SKM-1 treated with dmso at 0.1 percent for 144 hours (cell line): ENCODE measurements around the gene LINGO3.

Source experiments
- DNase-seq: peaks from one replicate; lab custom pipeline; 2025; ENCODE audit not compliant: unreplicated experiment; lab: John Stamatoyannopoulos, UW

The LINGO3 gene

DNA sequence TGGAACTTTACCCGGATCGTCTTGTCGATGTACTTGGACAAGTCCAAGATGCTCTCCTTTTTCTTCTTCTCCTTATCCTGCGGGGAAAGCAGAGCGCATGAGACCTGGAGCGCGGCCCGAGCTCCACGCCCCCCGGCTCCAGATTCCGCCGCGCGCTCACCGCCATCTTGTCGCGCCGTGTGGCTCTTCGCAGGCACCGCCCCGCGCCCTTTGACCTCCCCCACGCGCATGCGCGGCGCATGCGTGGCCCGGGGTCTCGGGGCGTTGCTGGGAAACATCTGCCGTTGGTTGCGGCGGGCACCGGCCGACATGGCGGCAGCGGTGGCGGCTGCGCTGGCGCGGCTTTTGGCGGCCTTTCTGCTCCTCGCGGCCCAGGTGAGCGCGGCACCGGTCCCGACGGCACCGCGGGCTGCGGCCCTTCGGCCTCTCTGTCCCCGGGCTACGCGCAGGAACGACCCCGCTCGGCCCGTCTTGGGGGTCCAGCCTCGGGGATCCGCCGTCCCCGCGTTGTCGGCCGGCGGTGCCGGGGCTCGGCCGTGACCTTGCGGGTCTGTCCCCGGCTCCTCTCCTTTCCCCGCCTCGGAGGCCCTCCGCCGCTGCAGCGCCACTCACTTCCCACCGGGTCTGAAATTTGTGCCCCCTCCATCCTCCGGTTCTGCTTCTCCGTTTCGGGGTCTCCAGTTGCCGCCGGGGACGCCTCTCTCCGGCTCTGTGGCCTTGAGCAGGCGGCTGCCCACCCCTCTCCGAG lies 20.6 kb upstream of the LINGO3 start, which contains the start of the genes LSM7 and SPPL2B:
LSM7 (minus strand) TSS at position 186 of the 748 bp plus-strand sequence; CDS start at position 166, 20 bp downstream.
SPPL2B (plus strand) TSS at position 284 of the 748 bp plus-strand sequence; CDS start at position 310, 26 bp downstream.
- peak; percentile 80 for DNase-seq

DNA sequence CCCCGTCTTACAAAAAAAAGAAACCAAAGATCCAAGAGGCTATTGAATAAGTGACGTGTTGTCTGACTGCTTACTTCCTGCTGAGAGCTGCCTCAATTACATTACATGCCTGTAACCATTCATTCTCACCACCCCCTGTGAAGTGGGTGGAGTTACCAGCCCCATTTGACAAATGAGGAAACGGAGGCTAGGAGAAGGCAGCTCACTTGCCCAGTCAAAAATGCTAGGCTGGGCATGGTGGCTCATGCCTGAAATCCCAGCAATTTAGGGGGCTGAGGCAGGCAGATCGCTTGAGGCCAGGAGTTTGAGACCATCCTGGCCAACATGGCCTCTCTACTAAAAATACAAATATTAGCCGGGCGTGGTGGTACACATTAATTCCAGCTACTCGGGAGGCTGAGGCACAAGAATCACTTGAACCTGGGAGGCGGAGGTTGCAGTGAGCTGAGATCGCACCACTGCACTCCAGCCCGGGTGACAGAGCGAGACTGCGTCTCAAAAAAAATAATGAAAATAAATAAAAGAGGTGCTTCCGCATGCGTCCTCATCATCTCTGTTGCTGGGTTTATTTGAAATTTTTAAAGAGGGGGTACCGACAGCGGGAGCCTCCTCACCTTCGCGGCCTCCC lies 19.9 kb upstream of the LINGO3 start:
- peak; percentile 80 for DNase-seq

DNA sequence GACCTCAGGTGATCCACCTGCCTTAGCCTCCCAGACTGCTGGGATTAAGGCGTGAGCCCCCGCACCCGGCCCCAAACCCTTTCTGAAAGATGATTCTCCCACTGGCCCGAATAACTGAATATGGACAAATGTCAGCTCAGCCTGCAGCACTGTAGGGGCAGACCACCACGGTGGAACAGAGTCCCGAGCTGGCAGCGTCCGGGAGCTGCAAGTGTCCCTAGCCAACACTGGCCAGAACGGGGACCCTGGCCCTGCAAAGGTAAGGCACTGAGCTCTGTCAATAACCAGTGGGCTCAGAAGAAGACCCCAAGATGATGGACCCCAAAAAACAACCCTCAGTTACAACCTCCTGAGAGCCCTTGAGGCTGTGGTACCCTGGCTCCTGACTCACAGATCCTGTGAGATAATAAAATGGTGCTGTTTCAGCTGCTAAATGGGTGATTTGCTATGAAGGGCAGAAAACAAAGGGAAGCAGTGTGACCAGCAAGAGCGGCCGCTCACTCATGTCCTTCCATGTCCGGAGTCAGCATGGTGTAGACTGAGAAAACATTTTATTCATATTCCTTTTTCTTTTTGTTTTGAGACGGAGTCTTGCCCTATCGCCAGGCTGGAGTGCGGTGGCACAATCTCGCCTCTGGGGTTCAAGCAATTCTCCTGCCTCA lies 18.9 kb upstream of the LINGO3 start:
- DNase-seq, result no peak

DNA sequence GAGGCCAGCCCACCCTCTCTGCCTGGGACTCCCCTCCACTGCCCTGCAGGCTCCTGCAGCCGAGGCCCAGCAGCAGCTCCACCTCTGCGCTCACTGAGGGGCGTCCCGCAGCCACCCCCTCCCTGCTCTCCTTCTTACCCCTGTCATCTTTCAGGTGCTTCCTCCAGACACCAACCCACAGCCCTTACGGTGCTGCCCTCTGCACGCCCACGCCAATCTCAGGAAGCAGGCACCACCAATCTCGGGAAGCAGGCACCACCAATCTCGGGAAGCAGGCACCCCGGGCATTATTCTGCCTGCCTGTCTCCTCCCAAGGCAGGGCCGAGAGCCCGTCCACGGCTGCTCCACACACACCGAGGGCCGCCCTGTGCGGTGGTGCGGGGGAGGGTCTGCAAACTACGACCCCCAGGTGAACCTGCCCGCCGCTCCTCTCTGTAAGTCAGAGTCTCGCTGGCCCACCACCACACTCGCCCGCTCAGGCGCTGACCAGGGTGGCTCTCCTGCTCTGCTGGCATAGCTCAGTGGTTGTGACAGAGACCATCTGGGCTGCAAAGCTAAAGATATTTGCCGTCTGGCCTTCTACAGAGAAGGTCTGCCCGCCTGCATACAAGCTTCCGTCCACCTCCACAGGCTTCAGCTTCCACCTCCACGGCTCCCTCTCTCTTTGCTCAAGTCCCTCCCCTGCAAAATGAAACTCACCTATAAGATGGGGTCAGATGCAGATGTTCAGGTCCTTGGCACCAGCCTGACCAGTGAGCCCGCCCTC lies 17.5 kb upstream of the LINGO3 start:
- DNase-seq, result no peak

DNA sequence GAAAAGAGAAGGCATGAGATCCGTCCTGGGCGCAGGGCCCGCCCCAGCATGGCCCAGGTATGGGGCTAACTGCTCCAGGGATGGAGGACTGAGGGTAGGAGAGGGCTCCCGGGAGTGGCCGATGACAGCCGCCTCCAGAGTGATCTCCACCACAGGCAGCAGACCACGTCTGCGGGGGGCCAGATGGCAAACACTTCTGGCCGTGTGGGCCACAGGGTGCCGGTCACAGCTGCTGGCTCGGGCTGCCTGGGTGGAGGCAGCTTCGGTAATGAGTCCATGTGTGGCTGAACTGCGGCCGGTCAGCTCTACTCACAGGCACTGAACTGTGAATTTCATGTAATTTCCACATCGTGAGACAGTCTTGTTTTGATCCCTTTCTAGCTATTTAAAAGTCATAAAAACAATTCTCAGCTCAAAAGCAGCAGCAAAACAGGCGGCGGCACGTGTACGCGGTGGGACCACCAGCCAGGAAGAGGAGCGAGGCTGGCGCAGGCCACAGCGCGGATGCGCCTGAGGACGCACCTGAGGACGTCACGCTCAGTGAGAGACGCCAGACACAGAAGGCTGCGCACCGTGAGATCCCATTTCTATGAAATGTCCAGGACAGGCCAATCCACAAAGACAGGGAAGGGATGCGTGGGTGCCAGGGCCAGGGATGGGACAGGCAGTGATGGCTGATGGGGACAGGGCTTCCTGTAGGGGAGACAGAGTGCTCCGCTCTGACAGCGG lies 16.4 kb upstream of the LINGO3 start:
- no peak for DNase-seq

DNA sequence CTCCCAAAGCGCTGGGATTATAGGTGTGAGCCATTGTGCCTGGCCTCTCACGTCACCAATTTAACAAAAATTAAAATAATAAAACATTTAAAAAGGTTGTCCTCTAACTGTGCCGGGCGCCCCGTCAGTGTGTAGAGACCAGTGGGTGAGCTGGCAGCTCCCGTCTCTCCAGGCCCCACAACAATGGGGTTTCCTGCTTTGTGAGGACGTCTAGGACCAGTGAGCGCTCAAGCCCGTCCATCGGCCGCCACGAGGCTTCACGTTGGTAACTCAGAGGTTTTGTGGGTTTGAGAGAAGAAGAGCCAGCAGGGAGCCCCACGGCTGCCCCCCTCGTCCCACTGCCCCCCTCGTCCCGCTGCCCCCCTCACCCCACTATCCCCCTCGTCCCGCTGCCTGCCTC lies 15.8 kb upstream of the LINGO3 start:
- no peak for DNase-seq

DNA sequence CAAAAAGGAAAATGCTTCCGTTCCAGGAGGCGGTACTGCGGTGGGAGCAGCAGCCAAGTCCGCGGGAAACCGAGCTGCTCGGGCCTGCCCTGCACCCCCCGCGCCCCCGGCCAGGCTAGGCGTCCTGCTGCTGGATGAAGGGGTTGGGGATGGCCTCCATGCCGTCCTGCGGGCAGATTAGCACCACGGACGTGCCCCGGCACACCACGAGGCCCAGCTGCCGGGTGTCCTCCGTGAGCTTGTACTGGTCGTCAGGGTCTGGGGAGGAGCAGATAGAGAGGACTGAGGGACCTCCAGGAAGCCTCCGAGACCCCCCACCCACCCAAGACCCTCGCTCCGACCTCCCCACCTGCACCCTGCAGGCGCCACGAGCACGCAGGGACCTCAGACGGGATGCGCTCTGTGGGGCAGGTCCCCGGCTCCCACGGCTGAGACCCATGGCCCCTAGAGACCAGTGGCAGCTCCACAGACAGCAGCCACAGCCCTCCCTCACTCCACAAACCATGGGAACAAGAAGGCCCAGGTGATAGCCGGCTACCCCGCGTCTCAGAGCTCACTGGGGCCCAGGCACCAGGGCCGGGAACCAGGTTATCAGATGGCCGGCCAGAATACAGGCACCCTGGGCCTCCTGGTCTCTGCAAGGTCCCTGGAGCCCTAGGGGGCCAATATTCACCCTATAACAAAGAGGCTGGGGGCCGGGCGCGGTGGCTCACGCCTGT lies 13.8 kb upstream of the LINGO3 start:
- no peak for DNase-seq

DNA sequence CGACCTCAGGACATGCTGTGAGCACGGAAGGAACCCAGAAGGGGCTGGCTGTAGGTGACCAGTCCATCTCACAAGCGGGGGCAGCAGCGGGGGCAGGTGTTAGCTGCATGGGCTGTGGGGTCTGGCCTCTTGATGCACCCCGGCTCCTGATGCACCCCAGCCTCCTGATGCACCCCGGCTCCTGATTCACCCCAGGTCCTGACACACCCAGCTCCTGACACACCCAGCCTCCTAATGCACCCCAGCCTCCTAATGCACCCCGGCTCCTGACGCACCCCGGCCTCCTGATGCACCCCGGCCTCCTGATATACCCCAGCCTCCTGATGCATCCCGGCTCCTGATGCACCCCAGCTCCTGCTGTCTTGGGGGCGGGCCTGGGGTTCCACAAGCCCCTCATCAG lies 13.0 kb upstream of the LINGO3 start:
- no peak for DNase-seq

DNA sequence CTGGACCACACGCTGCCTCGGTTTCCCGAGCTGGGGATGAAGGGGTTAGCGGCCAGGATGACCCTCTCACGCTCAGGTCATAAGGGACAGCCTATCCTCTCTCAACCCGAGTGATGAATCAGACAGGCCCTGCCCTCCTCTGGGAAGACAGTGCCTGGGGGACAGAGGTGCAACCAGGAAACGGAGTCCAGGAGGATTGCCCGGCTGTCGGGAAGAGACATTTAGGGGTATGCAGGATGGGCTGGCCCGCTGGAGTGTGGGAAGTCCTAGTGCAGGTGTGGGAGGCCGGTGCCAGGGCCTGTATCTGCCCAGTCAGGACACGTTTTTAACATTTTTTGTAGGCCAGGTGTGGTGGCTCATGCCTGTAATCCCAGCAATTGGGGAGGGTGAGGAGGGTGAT lies 12.1 kb upstream of the LINGO3 start:
- DNase-seq, result no peak

DNA sequence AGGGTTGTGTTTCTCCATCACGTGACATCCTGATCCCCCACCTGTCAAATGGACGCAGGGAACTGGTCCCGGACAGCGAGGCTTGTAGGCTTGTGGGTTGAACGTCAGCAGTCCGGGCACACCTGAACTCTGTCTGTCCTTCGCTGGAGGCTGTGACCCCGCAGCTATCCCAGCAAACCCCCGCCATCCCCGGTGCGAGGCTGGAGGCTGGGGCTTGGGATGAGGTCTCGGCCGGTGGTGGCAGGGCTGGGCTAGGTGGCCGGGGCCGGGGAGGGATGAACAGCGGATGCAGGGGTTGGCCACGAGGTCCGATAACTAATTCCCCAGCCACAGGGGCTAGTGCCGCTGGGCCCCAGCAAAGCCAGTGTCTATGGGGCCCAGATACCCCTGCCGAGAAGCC lies 11.6 kb upstream of the LINGO3 start:
- DNase-seq, result no peak

DNA sequence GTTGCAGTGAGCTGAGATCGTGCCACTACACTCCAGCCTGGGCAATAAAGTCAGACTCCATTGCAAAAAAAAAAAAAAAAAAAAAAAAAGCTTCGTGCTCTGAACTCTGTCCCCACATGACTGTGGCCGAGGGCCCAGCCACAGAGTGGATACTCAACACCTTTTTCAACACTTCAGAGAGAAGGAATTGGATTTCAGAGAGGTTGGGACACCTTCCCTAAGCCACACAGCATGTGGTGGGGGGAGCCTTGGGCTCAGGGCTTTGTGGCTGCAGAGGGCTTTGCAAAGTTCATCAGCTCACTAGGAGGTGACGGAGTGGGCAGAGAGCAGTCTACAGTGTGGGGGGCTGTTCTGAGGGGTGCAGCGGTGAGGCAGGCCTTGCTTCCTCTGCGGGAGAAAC lies 11.0 kb upstream of the LINGO3 start:
- no peak for DNase-seq

DNA sequence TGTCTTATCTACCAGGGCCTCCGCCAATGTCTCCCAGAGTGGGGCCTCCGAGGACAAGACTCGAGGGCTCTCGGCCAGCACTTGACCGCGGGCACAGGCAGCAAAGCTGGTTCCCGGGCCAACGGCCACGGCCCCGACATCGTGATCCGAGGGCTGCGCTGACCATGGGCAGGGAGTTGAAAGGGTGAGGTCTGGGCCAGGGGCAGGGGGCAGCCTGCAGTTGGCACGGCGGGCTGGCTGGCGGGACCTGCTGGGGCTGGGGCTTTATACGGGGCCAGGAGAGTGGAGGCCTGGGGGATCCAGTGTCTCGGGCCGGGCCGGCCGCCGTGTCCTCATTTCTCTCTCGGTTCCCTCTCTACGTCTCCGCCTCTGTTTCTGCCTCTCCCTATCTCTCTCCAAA lies 9.8 kb upstream of the LINGO3 start:
- DNase-seq, result no peak

DNA sequence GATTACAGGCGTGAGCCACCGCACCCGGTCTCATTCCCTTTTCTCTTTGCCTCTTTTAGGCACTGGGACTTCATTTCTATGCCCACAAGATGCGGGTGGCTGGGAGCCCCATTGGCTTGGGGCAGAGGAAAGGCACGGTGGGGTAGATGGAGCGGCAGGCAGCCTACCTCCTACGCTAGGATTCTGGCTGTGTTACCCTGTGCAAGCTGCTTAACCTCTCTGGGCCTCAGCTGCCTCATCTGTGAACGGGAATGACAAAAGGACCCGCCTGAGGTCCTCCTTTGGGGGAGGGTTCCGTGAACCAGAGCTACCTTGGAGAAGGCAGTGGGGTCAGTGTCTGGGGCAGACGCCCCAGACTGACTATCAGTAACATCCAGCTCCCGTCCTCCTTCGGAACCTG lies 9.3 kb upstream of the LINGO3 start:
- no peak for DNase-seq

DNA sequence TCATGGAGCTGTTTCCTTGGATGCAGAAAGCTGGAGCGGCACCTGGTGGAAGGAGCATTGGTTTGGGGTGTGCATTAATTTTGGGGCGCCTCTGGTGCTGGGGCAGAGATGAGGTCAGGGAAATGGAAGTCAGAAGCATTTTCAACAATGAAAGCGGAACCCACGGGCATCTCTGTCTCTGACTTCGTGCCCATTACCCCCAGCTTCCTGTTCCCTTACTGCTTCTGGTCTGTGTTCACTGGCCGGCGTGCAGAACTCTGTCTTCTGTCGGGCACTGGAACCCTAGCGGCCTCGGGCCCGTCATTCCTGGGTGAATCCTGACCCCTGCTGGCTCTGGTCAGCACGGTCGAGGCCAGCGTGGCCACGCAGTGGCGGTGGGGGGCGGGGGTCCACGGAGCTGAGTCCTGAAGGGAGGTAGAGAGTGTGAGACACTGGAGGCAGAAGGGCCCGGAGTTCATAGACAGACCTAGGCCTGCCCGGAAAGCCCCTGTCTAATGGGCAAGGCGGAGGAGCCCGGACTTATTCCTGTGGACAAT lies 7.9 kb upstream of the LINGO3 start:
- peak; percentile 27 for DNase-seq

DNA sequence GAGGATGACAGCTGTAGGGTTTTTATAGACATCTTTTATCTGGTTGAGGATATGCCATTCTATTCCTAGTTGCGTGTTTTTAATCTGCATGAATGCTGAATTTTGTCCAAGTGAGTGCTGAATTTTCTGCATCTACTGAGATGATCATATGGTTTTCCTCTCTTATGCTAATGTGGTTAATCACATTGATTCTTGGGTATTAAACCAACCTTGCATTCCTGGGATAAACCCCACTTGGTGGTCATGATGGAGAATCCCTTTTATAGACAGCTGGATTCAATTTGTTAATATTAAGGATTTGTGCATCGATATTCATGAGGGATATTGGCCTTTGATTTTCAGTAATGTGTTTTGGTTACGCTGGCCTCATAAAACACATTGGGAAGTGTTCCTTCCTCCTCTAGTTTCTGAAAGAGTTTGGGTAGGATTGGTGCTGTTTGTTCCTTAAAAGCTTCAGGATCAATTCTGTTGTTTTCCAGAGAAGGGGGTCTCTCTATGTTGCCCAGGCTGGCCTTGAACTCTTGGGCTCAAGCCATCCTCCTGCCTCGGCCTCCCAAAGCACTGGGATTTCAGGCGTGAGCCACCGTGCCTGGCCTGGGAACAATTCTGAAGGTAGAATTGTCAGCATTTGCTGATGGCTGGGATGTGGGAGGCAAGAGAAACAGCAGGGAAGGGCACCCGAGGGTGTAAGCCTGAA lies 7.3 kb upstream of the LINGO3 start:
- DNase-seq, result no peak

DNA sequence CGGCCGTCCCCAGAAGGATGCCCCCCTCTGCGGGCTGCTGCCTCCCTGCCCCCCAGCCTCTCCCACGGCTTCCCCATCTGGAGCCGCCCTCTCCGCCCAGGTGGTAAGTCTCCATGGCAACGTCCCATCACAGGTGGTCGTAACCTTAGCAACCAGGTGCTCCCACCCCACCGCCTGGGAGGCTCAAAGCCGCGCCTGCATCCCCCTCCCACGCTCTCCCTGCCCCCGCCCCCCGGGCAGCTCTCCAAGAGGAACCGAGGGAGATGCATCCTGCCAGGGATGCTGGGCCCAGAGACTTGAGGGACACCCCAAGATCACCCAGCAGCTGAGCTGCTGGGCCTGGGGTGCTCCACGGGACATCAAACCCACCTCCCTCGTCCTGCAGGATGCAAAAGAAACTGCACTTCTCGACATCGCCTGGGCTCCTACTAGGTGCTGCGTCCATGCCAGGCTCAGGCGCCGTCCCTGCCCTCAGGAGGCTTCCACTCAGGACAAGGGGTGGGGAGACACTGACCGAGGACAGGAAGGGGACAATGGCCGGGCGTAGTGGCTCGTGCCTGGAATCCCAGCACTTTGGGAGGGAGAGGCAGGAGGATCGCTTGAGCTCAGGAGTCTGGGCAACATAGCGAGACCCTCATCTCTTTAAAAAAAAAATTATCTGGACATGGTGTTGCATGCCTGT lies 5.0 kb upstream of the LINGO3 start:
- no peak for DNase-seq

DNA sequence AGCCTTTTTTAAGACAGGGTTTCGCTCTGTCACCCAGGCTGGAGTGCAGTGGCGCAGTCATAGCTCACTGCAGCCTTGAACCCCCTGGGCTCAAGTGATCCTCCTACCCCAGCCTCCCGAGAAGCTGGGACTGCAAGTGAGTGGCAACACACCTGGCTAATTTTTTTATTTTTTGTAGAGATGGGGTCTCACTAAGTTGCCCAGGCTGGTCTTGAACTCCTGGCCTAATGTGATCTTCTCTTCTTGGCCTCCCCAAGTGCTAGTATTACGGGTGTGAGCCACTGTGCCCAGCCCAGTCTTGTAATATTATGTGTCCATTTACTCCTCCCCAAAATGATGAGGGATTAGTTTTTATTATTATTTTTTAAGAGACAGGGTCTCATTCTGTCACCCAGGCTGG lies 3.1 kb upstream of the LINGO3 start:
- no peak for DNase-seq

DNA sequence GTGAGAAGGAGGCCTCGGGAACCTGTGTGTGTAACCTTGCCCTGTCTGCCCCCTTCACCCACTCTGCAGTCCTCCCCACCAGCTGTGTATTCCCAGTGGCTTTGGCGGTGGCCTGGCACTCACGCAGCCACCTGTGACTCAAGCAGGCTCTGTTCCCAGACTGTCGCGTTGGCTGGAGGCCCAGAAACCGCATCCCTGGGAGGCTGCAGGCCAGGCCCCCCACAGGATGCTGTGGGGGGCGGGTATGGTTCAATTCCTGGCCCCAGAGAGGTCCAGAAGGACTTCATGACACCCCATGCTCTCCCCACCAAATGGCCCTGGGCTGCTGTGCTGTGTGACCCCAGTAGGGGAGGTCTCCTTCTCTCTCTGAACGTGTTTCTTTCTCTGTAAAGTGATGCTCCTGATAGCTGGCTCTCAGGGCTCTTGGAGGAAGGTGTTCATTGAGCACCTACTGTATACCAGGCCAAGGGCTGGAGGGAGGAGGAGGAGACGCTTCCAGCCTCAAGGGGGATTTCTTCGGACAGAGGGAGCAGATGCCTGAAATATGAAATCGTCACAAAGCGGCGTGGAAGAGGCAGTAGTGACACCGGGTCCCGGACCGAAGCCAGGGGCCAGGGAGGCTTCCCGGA lies 1.9 kb upstream of the LINGO3 start:
- no peak for DNase-seq
